Caco-2 (cell line): ENCODE data around the gene TNNI2. TPM values are rescaled to one million over a fixed set of nuclear protein-coding genes. Genes with fewer than 3 reads are reported as not detected.

ENCODE experiments used
- BruUV-seq: library from RNA; stranded (reverse); fragments of 400-500 nt; replicated peaks from 2 replicates; lab custom pipeline; 2021; lab: Mats Ljungman, UMichigan
- CTCF ChIA-PET: fragments of 300-600 bp; sonication (Branson Sonifier 250); formaldehyde crosslinking; loops from one replicate; lab custom pipeline; 2022; ENCODE audit warnings: antibody characterized with exemption; lab: Charles Lee
- POLR2A ChIA-PET: fragments of 300-600 bp; sonication (Branson Sonifier 250); formaldehyde crosslinking; loops from one replicate; lab custom pipeline; 2022; ENCODE audit warnings: antibody characterized with exemption; lab: Charles Lee
- DNase-seq, 2 experiments: peaks; one replicate each; pipeline versions ENCODE4 v3.0.0 to v3.0.0-alpha.2; 2020 to 2022
- H3K27me3 ChIP-seq: replicated peaks from 2 replicates; pipeline ENCODE4 v1.6.0; 2011; ENCODE audit warnings: low read length; ENCODE audit not compliant: control insufficient read depth, insufficient read depth
- H3K36me3 ChIP-seq: 2 replicates; pipeline ENCODE4 v1.5.1; 2011; ENCODE audit warnings: low read length; ENCODE audit not compliant: control insufficient read depth, insufficient read depth
- H3K4me1 ChIP-seq: fragments of 250-450 bp; sonication (Bioruptor Pico); 2 replicates; pipeline ENCODE4 v1.5.1; 2020; ENCODE audit warnings: mild to moderate bottlenecking
- H3K4me3 ChIP-seq: 2 replicates; pipeline ENCODE4 v1.5.1; 2011; ENCODE audit warnings: low read depth, mild to moderate bottlenecking, control low read depth, low read length
- H3K9me3 ChIP-seq: fragments of 250-450 bp; sonication (Bioruptor Pico); 2 replicates; pipeline ENCODE4 v1.5.1; 2020; ENCODE audit warnings: mild to moderate bottlenecking, moderate library complexity
- H3K27ac Mint-ChIP-seq: one replicate; pipeline ENCODE4 v1.8.0; 2022; ENCODE audit warnings: mixed read lengths; ENCODE audit not compliant: unreplicated experiment
- H3K27me3 Mint-ChIP-seq: one replicate; pipeline ENCODE4 v1.8.0; 2022; ENCODE audit warnings: mixed read lengths; ENCODE audit not compliant: insufficient read depth, unreplicated experiment
- H3K36me3 Mint-ChIP-seq: one replicate; pipeline ENCODE4 v1.8.0; 2022; ENCODE audit warnings: mild to moderate bottlenecking, mixed read lengths; ENCODE audit not compliant: insufficient read depth, unreplicated experiment
- H3K4me1 Mint-ChIP-seq: one replicate; pipeline ENCODE4 v1.8.0; 2022; ENCODE audit warnings: low read depth, mixed read lengths; ENCODE audit not compliant: unreplicated experiment
- H3K4me3 Mint-ChIP-seq: one replicate; pipeline ENCODE4 v1.8.0; 2022; ENCODE audit warnings: mild to moderate bottlenecking, moderate library complexity, mixed read lengths; ENCODE audit not compliant: unreplicated experiment
- H3K9me3 Mint-ChIP-seq: one replicate; pipeline ENCODE4 v1.8.0; 2022; ENCODE audit warnings: mixed read lengths; ENCODE audit not compliant: unreplicated experiment
- CTCF ChIP-seq, 2 experiments: fragments of 200-600 bp in 1 of 2; IDR thresholded peaks; 1 replicate in 1 of 2; 2 replicates in 1 of 2; pipeline versions ENCODE4 v1.5.1 to v1.8.0; 2011 to 2022; ENCODE audit warnings: antibody characterized with exemption in 1 of 2, control low read depth in 1 of 2, inconsistent platforms in 1 of 2, low read depth in 1 of 2, low read length in 1 of 2, mild to moderate bottlenecking in 1 of 2, moderate library complexity in 1 of 2; ENCODE audit not compliant: insufficient read depth in 1 of 2, severe bottlenecking in 1 of 2, unreplicated experiment in 1 of 2
- intact Hi-C: fragments of 100-400 bp; cut with micrococcal nuclease; formaldehyde crosslinking; loops from one replicate; pipeline ENCODE4 v1.10.0; 2022; ENCODE audit not compliant: unreplicated experiment
- total RNA-seq: library from RNA; stranded (reverse); gene quantifications from 2 replicates; pipeline ENCODE4 v1.2.3, GENCODE V29; 2022

TNNI2 gene
- total RNA-seq, 1 experiment from 2014 or later: 8.6 TPM

DNA sequence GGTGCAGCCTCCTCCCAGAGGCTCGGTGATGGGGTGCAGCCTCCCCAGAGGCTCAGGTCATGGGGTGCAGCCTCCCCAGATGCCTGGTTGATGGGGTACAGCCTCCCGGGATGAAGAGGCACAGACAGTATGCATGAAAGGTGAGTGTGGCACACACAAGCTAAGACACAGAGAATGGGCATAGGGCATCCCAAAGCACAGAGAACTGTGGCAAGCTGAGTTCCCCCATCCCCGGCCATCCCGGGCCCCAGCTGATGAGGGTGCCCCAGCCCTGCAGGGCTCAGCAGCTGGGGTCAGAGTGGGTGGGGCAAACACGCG lies 8.8 kb upstream of the TNNI2 start:
- Mint-ChIP-seq H3K4me1 (peaks cover 52% of the 10 kb centered on the region), H3K36me3 (peaks cover 25% of the 10 kb centered on the region), H3K27ac (peak overlapping the region; percentile 98), H3K9me3 (no peaks in the 10 kb centered on the region), H3K4me3 (no peak overlapping the region), H3K27me3 (no peaks in the 10 kb centered on the region)
- Histone ChIP-seq H3K4me3 (no peak overlapping the region), H3K27me3 (no peaks in the 10 kb centered on the region), H3K9me3 (no peaks in the 10 kb centered on the region), H3K36me3 (no peaks in the 10 kb centered on the region), H3K4me1 (peaks cover 87% of the 10 kb centered on the region)
- no peak for DNase-seq
- ChIA-PET POLR2A (interaction anchor here (0.7 kb wide), 1 partner anchor 158 kb away, joined by 3 read pairs; no protein-coding TSS in a partner anchor), CTCF (interaction anchor here (0.8 to 5.2 kb wide), 3 partner anchors 53 to 177 kb away, joined by 3 to 67 read pairs (median 17); no protein-coding TSS in a partner anchor)
- BruUV-seq: no TSS peak
- intact Hi-C loops: loop anchor here (1.0 to 2.0 kb wide), 3 partner anchors 139 to 321 kb away; no protein-coding TSS in a partner anchor
- no peak for TF ChIP-seq CTCF (IDR thresholded peaks at IDR 0.05; ENCODE audit: insufficient read depth in 1 of 2, low read depth in 1 of 2, low read length in 1 of 2, severe bottlenecking in 1 of 2, unreplicated experiment in 1 of 2)

- peaks cover 52% of the 10 kb centered on the region for H3K4me1 Mint-ChIP-seq
- no peak for TF ChIP-seq CTCF (IDR thresholded peaks at IDR 0.05; ENCODE audit: insufficient read depth in 1 of 2, low read depth in 1 of 2, low read length in 1 of 2, severe bottlenecking in 1 of 2, unreplicated experiment in 1 of 2)
- Histone ChIP-seq H3K27me3 (no peaks in the 10 kb centered on the region), H3K4me3 (no peak overlapping the region), H3K9me3 (no peaks in the 10 kb centered on the region), H3K36me3 (no peaks in the 10 kb centered on the region), H3K4me1 (peaks cover 87% of the 10 kb centered on the region)
- TSS peak; percentile 59 for BruUV-seq
- POLR2A ChIA-PET: interaction anchor here (0.5 to 0.7 kb wide), 3 partner anchors 75 to 178 kb away, joined by 3 read pairs; no protein-coding TSS in a partner anchor
- H3K9me3 Mint-ChIP-seq: no peaks in the 10 kb centered on the region
- H3K27ac Mint-ChIP-seq: peak overlapping the region; percentile 98
- CTCF ChIA-PET: interaction anchor here (0.7 to 5.2 kb wide), 6 partner anchors 10 to 321 kb away, joined by 3 to 67 read pairs (median 5); no protein-coding TSS in a partner anchor
- H3K36me3 Mint-ChIP-seq: peaks cover 25% of the 10 kb centered on the region
- intact Hi-C loops: loop anchor here (1.0 to 2.0 kb wide), 3 partner anchors 139 to 320 kb away; no protein-coding TSS in a partner anchor
- peak; percentile 97 to 99 for DNase-seq
- peak overlapping the region; percentile 68 for H3K4me3 Mint-ChIP-seq
- H3K27me3 Mint-ChIP-seq: no peaks in the 10 kb centered on the region
Measured at GRCh38 chr11:1830322-1831223, 8.2 kb upstream of the TNNI2 start.
